ENCODE results near the gene ATP7A.
A peak's percentile ranks its signal among the peaks of the same experiment; 100 is the strongest.
"Not testable (repeated sequence)": the region's sequence is repeated elsewhere in the genome, so short reads cannot be mapped to it uniquely, and the experiment has no call there.

ATP7A gene

GRCh38 chrX:77910108-77910840 is at the start of gene ATP7A:
Gene ATP7A, plus strand, starts transcription at chrX:77910693. Its CDS starts 60,949 bp downstream, at chrX:77971642.
- DNase-seq (ENCODE audit: low read depth in 2 of 2), result peak; percentile 77 to 85

GRCh38 chrX:77875372-77875771 is 35.1 kb upstream of the ATP7A start:
- no peak for DNase-seq (ENCODE audit: low read depth in 2 of 2)

- not testable (repeated sequence) for DNase-seq (ENCODE audit: low read depth in 2 of 2)
These were observed 29.1 kb upstream of the ATP7A start for GRCh38 chrX:77881418-77881817.

- DNase-seq (ENCODE audit: low read depth in 2 of 2), result no peak
These were observed 17.6 kb upstream of the ATP7A start for GRCh38 chrX:77892887-77893286.

- DNase-seq (ENCODE audit: low read depth in 2 of 2), result no peak
These were observed 16.8 kb upstream of the ATP7A start for GRCh38 chrX:77893713-77894112.

GRCh38 chrX:77894921-77895886 is 15.3 kb upstream of the ATP7A start, which contains the start of gene MAGT1:
Gene MAGT1, minus strand, starts transcription at chrX:77895435. Its CDS starts 25 bp downstream, at chrX:77895410.
- DNase-seq (ENCODE audit: low read depth in 2 of 2), result peak; percentile 63 to 72

GRCh38 chrX:77899081-77899828 is 11.2 kb upstream of the ATP7A start, which contains the start of gene COX7B:
Gene COX7B, plus strand, starts transcription at chrX:77899468. Its CDS starts 86 bp downstream, at chrX:77899554.
- no peak for DNase-seq (ENCODE audit: low read depth in 2 of 2)

GRCh38 chrX:77900688-77901087 is 9.8 kb upstream of the ATP7A start:
- DNase-seq (ENCODE audit: low read depth in 2 of 2), result no peak

- no peak for DNase-seq (ENCODE audit: low read depth in 2 of 2)
These were observed 9.0 kb upstream of the ATP7A start for GRCh38 chrX:77901506-77901905.

- DNase-seq (ENCODE audit: low read depth in 2 of 2), result no peak
These were observed 6.9 kb downstream of the ATP7A start for GRCh38 chrX:77917294-77917933.

GRCh38 chrX:77918568-77918967 is 8.1 kb downstream of the ATP7A start:
- DNase-seq (ENCODE audit: low read depth in 2 of 2), result no peak

GRCh38 chrX:77919370-77919769 is 8.9 kb downstream of the ATP7A start:
- not testable (repeated sequence) for DNase-seq (ENCODE audit: low read depth in 2 of 2)

- DNase-seq (ENCODE audit: low read depth in 2 of 2), result no peak
These were observed 12.3 kb downstream of the ATP7A start for GRCh38 chrX:77922787-77923186.

- no peak for DNase-seq (ENCODE audit: low read depth in 2 of 2)
These were observed 13.9 kb downstream of the ATP7A start for GRCh38 chrX:77924320-77924859.

GRCh38 chrX:77925764-77926163 is 15.3 kb downstream of the ATP7A start:
- DNase-seq (ENCODE audit: low read depth in 2 of 2), result no peak

GRCh38 chrX:77930581-77930980 is 20.1 kb downstream of the ATP7A start:
- DNase-seq (ENCODE audit: low read depth in 2 of 2), result no peak

- no peak for DNase-seq (ENCODE audit: low read depth in 2 of 2)
These were observed 25.4 kb downstream of the ATP7A start for GRCh38 chrX:77935886-77936285.

GRCh38 chrX:77936299-77936698 is 25.8 kb downstream of the ATP7A start:
- DNase-seq (ENCODE audit: low read depth in 2 of 2), result no peak

- DNase-seq (ENCODE audit: low read depth in 2 of 2), result no peak
These were observed 26.8 kb downstream of the ATP7A start for GRCh38 chrX:77937291-77937690.

GRCh38 chrX:77938083-77938680 is 27.7 kb downstream of the ATP7A start:
- no peak for DNase-seq (ENCODE audit: low read depth in 2 of 2)
